Kidney capillary endothelial cell (primary cell): ENCODE measurements around the gene RIBC2.

ENCODE experiments used
- DNase-seq: peaks from one replicate; pipeline ENCODE4 v3.0.0-alpha.2; 2018; ENCODE audit warnings: low spot score

Gene RIBC2

GRCh38 chr22:45473626-45474237 is 60.2 kb downstream of the RIBC2 start:
- no peak for DNase-seq

- DNase-seq = no peak
These were observed 61.7 kb downstream of the RIBC2 start for GRCh38 chr22:45475063-45475747.

- no peak for DNase-seq
These were observed 62.5 kb downstream of the RIBC2 start for GRCh38 chr22:45475851-45476514.

DNA sequence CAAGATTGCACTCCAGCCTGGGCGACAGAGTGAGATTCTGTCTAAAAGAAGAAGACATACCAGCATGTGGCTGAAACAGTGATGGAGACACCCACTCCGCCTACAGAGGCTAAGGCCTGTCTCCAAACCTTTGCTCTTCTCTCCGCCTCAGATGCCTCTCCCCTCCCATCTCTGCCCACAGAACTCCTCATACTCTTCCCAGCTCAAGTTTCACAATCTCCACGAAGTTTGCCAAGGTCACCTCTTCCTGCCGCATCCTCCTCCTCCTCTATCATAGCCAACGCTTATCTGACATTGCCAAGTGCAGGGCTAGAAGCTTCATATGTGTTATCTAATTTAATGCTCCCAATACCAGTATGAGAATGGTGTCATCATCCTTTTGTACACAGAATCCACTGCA is 63.3 kb downstream of the RIBC2 start:
- DNase-seq = no peak

DNA sequence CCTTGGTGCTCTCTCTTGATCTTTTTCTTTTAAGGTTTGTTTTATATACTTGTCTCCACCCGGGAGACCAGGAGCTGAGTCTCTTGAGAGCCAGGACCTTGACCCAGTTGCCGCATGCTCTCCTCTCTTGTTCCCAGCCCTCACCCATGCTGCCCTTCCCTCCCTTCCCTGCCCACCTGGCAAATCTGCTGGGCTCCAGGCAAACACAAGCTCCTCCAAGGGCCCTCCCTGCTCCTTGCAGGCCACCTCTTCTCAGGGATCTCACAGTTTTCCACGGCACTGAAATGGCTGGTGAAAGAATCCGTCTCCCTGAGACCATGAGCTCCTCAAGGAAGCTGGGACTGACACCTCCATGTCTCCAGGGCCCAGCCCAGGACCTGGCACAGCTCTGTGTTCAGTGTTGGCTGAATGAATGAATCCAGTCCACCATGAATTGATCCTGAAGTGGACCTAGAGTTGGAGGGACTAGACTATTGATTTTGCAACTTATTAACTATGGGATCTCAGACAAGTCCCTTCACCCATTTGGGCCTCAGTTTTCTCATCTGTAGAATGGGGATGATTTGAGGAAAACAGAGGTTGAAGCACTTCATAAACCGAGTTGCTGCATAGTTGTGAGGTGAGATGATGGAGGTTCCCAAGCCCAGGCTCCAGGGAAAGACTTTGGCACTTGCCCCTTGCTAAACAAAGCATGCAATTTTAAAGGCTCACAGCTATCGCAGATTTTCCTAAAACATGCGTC is 64.0 kb downstream of the RIBC2 start:
- no peak for DNase-seq

- DNase-seq = no peak
These were observed 64.7 kb downstream of the RIBC2 start for GRCh38 chr22:45478108-45478771.

GRCh38 chr22:45480717-45481116 is 67.2 kb downstream of the RIBC2 start:
- DNase-seq = no peak

DNA sequence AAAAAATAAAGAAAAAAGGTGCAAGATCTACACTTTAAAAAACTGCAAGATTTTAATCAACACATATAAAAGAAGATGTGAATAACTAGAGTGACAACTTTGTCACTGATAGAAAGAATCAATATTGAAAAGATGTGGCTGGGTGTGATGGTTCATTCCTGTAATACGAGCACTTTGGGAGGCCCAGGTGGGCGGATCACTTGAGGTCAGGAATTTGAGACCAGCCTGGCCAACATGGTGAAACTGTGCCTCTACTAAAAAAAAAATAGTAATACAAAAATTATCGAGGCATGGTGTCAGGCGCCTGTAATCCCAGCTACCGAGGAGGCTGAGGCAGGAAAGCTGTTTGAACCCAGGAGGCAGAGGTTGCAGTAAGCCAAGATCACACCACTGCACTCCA is 68.2 kb downstream of the RIBC2 start:
- no peak for DNase-seq
